ENCODE data around the gene TBC1D24. TPM values are rescaled to one million over a fixed set of nuclear protein-coding genes. Genes with fewer than 3 reads are reported as not detected.

Gene TBC1D24
- total and polyA plus RNA-seq, 11 donors = 4.0 to 19.2 (median 11.6) TPM

GRCh38 chr16:2516391-2517240, 41.7 kb downstream of the TBC1D24 start:
- intact Hi-C loops (cut with DNase I) = loop anchor here in 1 of 10 donors (10.0 kb wide), 1 partner anchor 252 kb away; the partner anchor contains the start of gene RNPS1
- peak overlapping the region in 9 of 12 donors; percentile 0 to 99 (median 94) for H3K4me3 ChIP-seq
- peaks cover 0 to 17% (median 6%) of the 10 kb centered on the region in 9 donors for H3K36me3 ChIP-seq
- 58 to 67% (median 60%) methylated on average over 11 of the region's 11 CpGs for WGBS, 4 donors
- TF ChIP-seq CTCF (IDR thresholded peaks at IDR 0.05) (no peak), POLR2A (IDR thresholded peaks at IDR 0.05) (no peak)
- peak overlapping the region in 9 of 12 donors; percentile 9 to 99 (median 95) for H3K27ac ChIP-seq
- peaks cover 22 to 78% (median 65%) of the 10 kb centered on the region in 12 donors for H3K4me1 ChIP-seq
- no peaks in the 10 kb centered on the region for H3K27me3 ChIP-seq
- DNase-seq = peak in 3 of 5 donors; percentile 25 to 68 (median 42)
- no peak for ATAC-seq
- no peaks in the 10 kb centered on the region for H3K9me3 ChIP-seq

GRCh38 chr16:2517954-2518605, 43.2 kb downstream of the TBC1D24 start:
- 62 to 75% (median 67%) methylated on average over 9 to 12 of the region's 12 CpGs for WGBS, 4 donors
- Histone ChIP-seq H3K27ac (peak overlapping the region in 8 of 12 donors; percentile 3 to 99 (median 58)), H3K9me3 (no peaks in the 10 kb centered on the region), H3K4me3 (peak overlapping the region in 1 of 12 donors; percentile 33), H3K36me3 (peaks cover 0 to 29% (median 12%) of the 10 kb centered on the region in 9 donors), H3K27me3 (no peaks in the 10 kb centered on the region), H3K4me1 (peaks cover 22 to 71% (median 61%) of the 10 kb centered on the region in 12 donors)
- intact Hi-C loops (cut with DNase I) = loop anchor here in 2 of 10 donors (2.0 to 10.0 kb wide), 2 partner anchors 19 to 253 kb away; partner anchors contain the start of gene RNPS1 (in 1 of the 2)
- peak in 1 of 5 donors; percentile 58 for DNase-seq
- TF ChIP-seq CTCF (IDR thresholded peaks at IDR 0.05) (no peak), POLR2A (IDR thresholded peaks at IDR 0.05) (no peak)
- ATAC-seq = no peak

GRCh38 chr16:2518823-2519710, 44.1 kb downstream of the TBC1D24 start:
- TF ChIP-seq CTCF (IDR thresholded peaks at IDR 0.05) = no peak
- TF ChIP-seq POLR2A (IDR thresholded peaks at IDR 0.05) = no peak
- peak in 3 of 5 donors; percentile 21 to 66 (median 48) for DNase-seq
- no peak for ATAC-seq
- no peaks in the 10 kb centered on the region for H3K27me3 ChIP-seq
- 78 to 84% (median 82%) methylated on average over 31 to 39 of the region's 39 CpGs for WGBS, 4 donors
- no peaks in the 10 kb centered on the region for H3K9me3 ChIP-seq
- H3K27ac ChIP-seq = peak overlapping the region in 11 of 12 donors; percentile 73 to 99 (median 85)
- H3K4me1 ChIP-seq = peaks cover 22 to 66% (median 58%) of the 10 kb centered on the region in 12 donors
- peaks cover 0 to 38% (median 21%) of the 10 kb centered on the region in 9 donors for H3K36me3 ChIP-seq
- peak overlapping the region in 10 of 12 donors; percentile 58 to 90 (median 68) for H3K4me3 ChIP-seq
- intact Hi-C loops (cut with DNase I) = loop anchor here in 2 of 10 donors (2.0 to 10.0 kb wide), 2 partner anchors 18 to 254 kb away; partner anchors contain the start of gene RNPS1 (in 1 of the 2)

Measured in heart left ventricle (tissue), 16 donors.